K562 (cell line): ENCODE measurements around the gene AGGF1. TPM values are rescaled to one million over a fixed set of nuclear protein-coding genes. Genes with fewer than 3 reads are reported as not detected.

Experiments
- ESRRA ChIP-seq: fragments of 450-650 bp; IDR thresholded peaks from 2 replicates; pipeline ENCODE4 v1.6.1; 2014; ENCODE audit warnings: low read depth, mild to moderate bottlenecking, moderate library complexity, borderline replicate concordance
- GATAD2A ChIP-seq: fragments of 450-650 bp; IDR thresholded peaks from 2 replicates; pipeline ENCODE4 v1.6.1; 2017
- IRF2 ChIP-seq: sonication (generic); formaldehyde crosslinking; IDR thresholded peaks from 2 replicates; pipeline ENCODE4 v1.8.1; 2022; ENCODE audit warnings: mild to moderate bottlenecking, missing genetic modification reagents
- MEF2D ChIP-seq: conservative IDR thresholded peaks from 2 replicates; pipeline ENCODE4 v1.6.1; 2016; ENCODE audit warnings: low read depth, missing genetic modification characterization, missing compliant biosample characterization
- MTA3 ChIP-seq: fragments of 450-650 bp; formaldehyde crosslinking; IDR thresholded peaks from 2 replicates; pipeline ENCODE4 v1.6.1; 2017; ENCODE audit warnings: mild to moderate bottlenecking, borderline replicate concordance
- MXI1 ChIP-seq: IDR thresholded peaks from 2 replicates; pipeline ENCODE4 v1.6.1; 2011; ENCODE audit warnings: low read depth, mild to moderate bottlenecking, improper control_type of control experiment, low read length
- MYBL2 ChIP-seq, 2 experiments: fragments of 450-650 bp in 1 of 2; sonication (generic) in 1 of 2; formaldehyde crosslinking in 1 of 2; IDR thresholded peaks; 2 replicates each; pipeline versions ENCODE4 v1.6.1 to v1.8.1; 2017 to 2022; ENCODE audit warnings: borderline replicate concordance in 1 of 2, inconsistent platforms in 1 of 2, low read depth in 1 of 2, mild to moderate bottlenecking in 1 of 2, missing genetic modification reagents in 1 of 2, moderate library complexity in 1 of 2
- NR2C1 ChIP-seq, 2 experiments: fragments of 450-650 bp; IDR thresholded peaks; 2 replicates each; pipeline ENCODE4 v1.6.1; 2017; ENCODE audit warnings: mild to moderate bottlenecking in 2 of 2, antibody characterized with exemption in 1 of 2, inconsistent platforms in 1 of 2, missing compliant biosample characterization in 1 of 2, missing genetic modification characterization in 1 of 2
- PHF21A ChIP-seq: fragments of 450-650 bp; IDR thresholded peaks from 2 replicates; pipeline ENCODE4 v1.6.1; 2017; ENCODE audit warnings: low read depth, borderline replicate concordance
- TCF7L2 ChIP-seq: fragments of 150-350 bp; IDR thresholded peaks from 2 replicates; pipeline ENCODE4 v1.6.1; 2016; ENCODE audit warnings: low read depth, mild to moderate bottlenecking, low read length, moderate library complexity
- ZNF785 ChIP-seq: fragments of 250-450 bp; sonication (Bioruptor Pico); IDR thresholded peaks from 2 replicates; pipeline ENCODE4 v1.4.0; 2020; ENCODE audit warnings: mild to moderate bottlenecking
- polyA plus RNA-seq, 8 experiments: library from polyadenylated mRNA; depleted of rRNA in 4 of 8; stranded (reverse) in 5 of 8; unstranded in 3 of 8; fragments of >200 nt; fragmentation: Nextera tagmentation in 2 of 8; fragmentation: Illumina TruSeq in 1 of 8; extraction: Ambion mirVana in 2 of 8; extraction: Trizol in 1 of 8; gene quantifications; 2 replicates each; pipeline versions ENCODE4 v1.2.1 to v1.2.3, GENCODE V29; 2011 to 2014; ENCODE audit warnings: inconsistent platforms in 1 of 8, missing spikeins in 1 of 8
- total RNA-seq, 7 experiments: library from RNA; depleted of rRNA in 6 of 7; stranded (reverse); fragments of >200 nt in 6 of 7; fragmentation: Illumina TruSeq in 2 of 7; extraction: Trizol in 2 of 7; gene quantifications; 2 replicates each; pipeline versions ENCODE4 v1.2.1 to v1.2.3, GENCODE V29; 2011 to 2021; ENCODE audit warnings: low replicate concordance in 1 of 7
- TF ChIP-seq, protein P1 (sequence below): fragments of 150-350 bp; IDR thresholded peaks from 2 replicates; pipeline ENCODE4 v1.6.1; 2014; ENCODE audit warnings: low read depth, mild to moderate bottlenecking, low read length, borderline replicate concordance
- TF ChIP-seq, protein P2 (sequence below): sonication (generic); formaldehyde crosslinking; IDR thresholded peaks from 2 replicates; pipeline ENCODE4 v1.8.0; 2022; ENCODE audit warnings: mild to moderate bottlenecking, missing genetic modification reagents
- TF ChIP-seq, protein P3 (sequence below), 2 experiments: IDR thresholded peaks; 2 replicates each; pipeline ENCODE4 v1.6.1; 2012; ENCODE audit warnings: improper control_type of control experiment in 2 of 2, low read depth in 2 of 2, low read length in 2 of 2, borderline replicate concordance in 1 of 2
- TF ChIP-seq, protein P4 (sequence below): fragments of 450-650 bp; IDR thresholded peaks from 2 replicates; pipeline ENCODE4 v1.7.1; 2018; ENCODE audit warnings: mild to moderate bottlenecking, low read depth; ENCODE audit not compliant: partially characterized antibody

Gene AGGF1
- total and polyA plus RNA-seq, 9 of the 15 experiments (the other 6 are each of a cell fraction or from before 2014, with no cell fraction given): 5.2 to 20.4 (median 13.4) TPM

DNA sequence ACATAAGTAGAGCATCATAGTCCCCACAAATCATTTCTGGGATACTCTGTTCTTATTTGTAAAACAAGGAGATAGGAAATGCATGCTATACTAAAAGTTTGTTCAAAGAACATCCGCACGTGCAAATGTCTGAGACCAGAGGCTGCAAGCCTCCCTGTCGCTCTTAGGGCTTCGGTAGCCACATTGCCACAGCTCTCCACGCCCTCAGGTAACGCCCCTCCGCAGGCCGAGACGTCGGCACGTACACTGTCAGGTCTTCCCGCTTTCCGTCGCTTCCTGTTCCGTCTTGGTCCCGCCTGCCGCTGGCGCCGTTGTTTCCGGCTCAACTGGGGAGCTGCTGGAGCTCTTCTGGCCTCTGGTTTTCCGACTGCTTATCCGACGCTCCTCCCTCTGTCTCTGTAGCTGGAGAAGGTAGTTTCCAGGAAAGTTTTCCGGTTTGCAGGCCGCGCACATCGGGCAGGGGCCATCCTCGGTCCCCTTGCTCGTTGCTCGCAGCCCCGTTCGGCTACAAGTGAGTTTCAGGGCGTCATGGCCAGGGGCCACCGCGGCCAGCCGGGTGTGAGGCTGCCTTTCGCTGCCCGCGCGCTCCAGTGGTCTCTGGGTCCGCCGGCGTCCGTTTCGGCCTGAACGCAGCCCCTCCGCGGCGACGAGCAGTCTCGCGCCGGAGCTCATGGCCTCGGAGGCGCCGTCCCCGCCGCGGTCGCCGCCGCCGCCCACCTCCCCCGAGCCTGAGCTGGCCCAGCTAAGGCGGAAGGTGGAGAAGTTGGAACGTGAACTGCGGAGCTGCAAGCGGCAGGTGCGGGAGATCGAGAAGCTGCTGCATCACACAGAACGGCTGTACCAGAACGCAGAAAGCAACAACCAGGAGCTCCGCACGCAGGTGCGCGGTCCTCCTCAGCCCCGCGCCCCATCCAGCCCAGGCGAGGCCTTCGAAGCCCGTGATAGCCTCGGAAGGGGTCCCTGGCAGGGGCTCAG, at the start of gene AGGF1 (continued):
- TF ChIP-seq, protein P1, sequence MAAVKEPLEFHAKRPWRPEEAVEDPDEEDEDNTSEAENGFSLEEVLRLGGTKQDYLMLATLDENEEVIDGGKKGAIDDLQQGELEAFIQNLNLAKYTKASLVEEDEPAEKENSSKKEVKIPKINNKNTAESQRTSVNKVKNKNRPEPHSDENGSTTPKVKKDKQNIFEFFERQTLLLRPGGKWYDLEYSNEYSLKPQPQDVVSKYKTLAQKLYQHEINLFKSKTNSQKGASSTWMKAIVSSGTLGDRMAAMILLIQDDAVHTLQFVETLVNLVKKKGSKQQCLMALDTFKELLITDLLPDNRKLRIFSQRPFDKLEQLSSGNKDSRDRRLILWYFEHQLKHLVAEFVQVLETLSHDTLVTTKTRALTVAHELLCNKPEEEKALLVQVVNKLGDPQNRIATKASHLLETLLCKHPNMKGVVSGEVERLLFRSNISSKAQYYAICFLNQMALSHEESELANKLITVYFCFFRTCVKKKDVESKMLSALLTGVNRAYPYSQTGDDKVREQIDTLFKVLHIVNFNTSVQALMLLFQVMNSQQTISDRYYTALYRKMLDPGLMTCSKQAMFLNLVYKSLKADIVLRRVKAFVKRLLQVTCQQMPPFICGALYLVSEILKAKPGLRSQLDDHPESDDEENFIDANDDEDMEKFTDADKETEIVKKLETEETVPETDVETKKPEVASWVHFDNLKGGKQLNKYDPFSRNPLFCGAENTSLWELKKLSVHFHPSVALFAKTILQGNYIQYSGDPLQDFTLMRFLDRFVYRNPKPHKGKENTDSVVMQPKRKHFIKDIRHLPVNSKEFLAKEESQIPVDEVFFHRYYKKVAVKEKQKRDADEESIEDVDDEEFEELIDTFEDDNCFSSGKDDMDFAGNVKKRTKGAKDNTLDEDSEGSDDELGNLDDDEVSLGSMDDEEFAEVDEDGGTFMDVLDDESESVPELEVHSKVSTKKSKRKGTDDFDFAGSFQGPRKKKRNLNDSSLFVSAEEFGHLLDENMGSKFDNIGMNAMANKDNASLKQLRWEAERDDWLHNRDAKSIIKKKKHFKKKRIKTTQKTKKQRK: no peak
- 0 out of 2 replicates have a peak, but pooled peaks have one; percentile 23 for TF ChIP-seq MXI1
- TF ChIP-seq GATAD2A: no peak
- 0 out of 2 replicates have a peak, but pooled peaks have one; percentile 11 for TF ChIP-seq ESRRA
- TF ChIP-seq, protein P2, sequence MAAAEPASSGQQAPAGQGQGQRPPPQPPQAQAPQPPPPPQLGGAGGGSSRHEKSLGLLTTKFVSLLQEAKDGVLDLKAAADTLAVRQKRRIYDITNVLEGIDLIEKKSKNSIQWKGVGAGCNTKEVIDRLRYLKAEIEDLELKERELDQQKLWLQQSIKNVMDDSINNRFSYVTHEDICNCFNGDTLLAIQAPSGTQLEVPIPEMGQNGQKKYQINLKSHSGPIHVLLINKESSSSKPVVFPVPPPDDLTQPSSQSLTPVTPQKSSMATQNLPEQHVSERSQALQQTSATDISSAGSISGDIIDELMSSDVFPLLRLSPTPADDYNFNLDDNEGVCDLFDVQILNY: no peak
- TF ChIP-seq NR2C1 (IDR thresholded peaks at IDR 0.05): no peak
- no peak for TF ChIP-seq NR2C1 (tag; IDR thresholded peaks at IDR 0.05)
- TF ChIP-seq, protein P3, sequence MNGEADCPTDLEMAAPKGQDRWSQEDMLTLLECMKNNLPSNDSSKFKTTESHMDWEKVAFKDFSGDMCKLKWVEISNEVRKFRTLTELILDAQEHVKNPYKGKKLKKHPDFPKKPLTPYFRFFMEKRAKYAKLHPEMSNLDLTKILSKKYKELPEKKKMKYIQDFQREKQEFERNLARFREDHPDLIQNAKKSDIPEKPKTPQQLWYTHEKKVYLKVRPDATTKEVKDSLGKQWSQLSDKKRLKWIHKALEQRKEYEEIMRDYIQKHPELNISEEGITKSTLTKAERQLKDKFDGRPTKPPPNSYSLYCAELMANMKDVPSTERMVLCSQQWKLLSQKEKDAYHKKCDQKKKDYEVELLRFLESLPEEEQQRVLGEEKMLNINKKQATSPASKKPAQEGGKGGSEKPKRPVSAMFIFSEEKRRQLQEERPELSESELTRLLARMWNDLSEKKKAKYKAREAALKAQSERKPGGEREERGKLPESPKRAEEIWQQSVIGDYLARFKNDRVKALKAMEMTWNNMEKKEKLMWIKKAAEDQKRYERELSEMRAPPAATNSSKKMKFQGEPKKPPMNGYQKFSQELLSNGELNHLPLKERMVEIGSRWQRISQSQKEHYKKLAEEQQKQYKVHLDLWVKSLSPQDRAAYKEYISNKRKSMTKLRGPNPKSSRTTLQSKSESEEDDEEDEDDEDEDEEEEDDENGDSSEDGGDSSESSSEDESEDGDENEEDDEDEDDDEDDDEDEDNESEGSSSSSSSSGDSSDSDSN (IDR thresholded peaks at IDR 0.05; ENCODE audit: borderline replicate concordance in 1 of 2, low read depth in 2 of 2, low read length in 2 of 2): peak; percentile 43 to 66; a peak in 2 of 4 replicates
- TF ChIP-seq IRF2 (CRISPR knock-in tag): no peak
- no peak for TF ChIP-seq ZNF785 (CRISPR knock-in tag)
- TF ChIP-seq MEF2D (tag): no peak
- peak; percentile 91 for TF ChIP-seq MTA3
- TF ChIP-seq TCF7L2: peak; percentile 35; the same call in 1 of the 2 replicates
- TF ChIP-seq, protein P4, sequence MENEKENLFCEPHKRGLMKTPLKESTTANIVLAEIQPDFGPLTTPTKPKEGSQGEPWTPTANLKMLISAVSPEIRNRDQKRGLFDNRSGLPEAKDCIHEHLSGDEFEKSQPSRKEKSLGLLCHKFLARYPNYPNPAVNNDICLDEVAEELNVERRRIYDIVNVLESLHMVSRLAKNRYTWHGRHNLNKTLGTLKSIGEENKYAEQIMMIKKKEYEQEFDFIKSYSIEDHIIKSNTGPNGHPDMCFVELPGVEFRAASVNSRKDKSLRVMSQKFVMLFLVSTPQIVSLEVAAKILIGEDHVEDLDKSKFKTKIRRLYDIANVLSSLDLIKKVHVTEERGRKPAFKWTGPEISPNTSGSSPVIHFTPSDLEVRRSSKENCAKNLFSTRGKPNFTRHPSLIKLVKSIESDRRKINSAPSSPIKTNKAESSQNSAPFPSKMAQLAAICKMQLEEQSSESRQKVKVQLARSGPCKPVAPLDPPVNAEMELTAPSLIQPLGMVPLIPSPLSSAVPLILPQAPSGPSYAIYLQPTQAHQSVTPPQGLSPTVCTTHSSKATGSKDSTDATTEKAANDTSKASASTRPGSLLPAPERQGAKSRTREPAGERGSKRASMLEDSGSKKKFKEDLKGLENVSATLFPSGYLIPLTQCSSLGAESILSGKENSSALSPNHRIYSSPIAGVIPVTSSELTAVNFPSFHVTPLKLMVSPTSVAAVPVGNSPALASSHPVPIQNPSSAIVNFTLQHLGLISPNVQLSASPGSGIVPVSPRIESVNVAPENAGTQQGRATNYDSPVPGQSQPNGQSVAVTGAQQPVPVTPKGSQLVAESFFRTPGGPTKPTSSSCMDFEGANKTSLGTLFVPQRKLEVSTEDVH: peak; percentile 83
- TF ChIP-seq PHF21A: 0 out of 2 replicates have a peak, but pooled peaks have one; percentile 19
- TF ChIP-seq MYBL2 (IDR thresholded peaks at IDR 0.05; ENCODE audit: low read depth): no peak
- TF ChIP-seq MYBL2 (CRISPR knock-in tag; IDR thresholded peaks at IDR 0.05; ENCODE audit: borderline replicate concordance): no peak
